ENCODE results near the gene SOS1. TPM values are rescaled to one million over a fixed set of nuclear protein-coding genes. Genes with fewer than 3 reads are reported as not detected.
A peak's percentile ranks its signal among the peaks of the same experiment; 100 is the strongest.
"Not testable (repeated sequence)": the region's sequence is repeated elsewhere in the genome, so short reads cannot be mapped to it uniquely, and the experiment has no call there.

The SOS1 gene
- total RNA-seq, 1 donor from 2014 or later, result 39.0 TPM

DNA sequence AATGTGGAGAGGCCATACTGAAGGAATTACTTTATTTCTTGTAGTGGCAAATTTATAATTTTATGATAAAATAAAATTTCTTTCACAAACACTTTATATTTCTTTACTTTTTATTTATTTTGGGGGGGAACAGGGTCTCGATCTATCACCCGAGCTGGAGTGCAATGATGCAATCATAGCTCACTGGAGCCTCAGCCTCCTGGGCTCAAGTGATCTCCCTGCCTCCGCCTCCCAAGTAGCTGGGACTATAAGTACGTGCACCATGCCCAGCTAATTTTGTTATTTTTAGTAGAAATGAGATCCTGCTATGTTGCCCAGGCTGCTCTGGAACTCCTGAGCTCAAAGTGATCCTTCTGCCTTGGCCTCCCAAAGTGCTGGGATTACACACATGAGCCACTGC, 59.6 kb downstream of the SOS1 start:
- no peaks in the 10 kb centered on the region for H3K36me3 Mint-ChIP-seq (ENCODE audit: unreplicated experiment)
- H3K27ac Mint-ChIP-seq (ENCODE audit: unreplicated experiment), result no peak overlapping the region
- H3K9me3 Mint-ChIP-seq (ENCODE audit: unreplicated experiment), result no peaks in the 10 kb centered on the region
- no peak overlapping the region for H3K4me3 Mint-ChIP-seq (ENCODE audit: unreplicated experiment)
- H3K4me1 Mint-ChIP-seq (ENCODE audit: low read depth, unreplicated experiment), result no peaks in the 10 kb centered on the region
- DNase-seq, result no peak
- TF ChIP-seq, protein P1, sequence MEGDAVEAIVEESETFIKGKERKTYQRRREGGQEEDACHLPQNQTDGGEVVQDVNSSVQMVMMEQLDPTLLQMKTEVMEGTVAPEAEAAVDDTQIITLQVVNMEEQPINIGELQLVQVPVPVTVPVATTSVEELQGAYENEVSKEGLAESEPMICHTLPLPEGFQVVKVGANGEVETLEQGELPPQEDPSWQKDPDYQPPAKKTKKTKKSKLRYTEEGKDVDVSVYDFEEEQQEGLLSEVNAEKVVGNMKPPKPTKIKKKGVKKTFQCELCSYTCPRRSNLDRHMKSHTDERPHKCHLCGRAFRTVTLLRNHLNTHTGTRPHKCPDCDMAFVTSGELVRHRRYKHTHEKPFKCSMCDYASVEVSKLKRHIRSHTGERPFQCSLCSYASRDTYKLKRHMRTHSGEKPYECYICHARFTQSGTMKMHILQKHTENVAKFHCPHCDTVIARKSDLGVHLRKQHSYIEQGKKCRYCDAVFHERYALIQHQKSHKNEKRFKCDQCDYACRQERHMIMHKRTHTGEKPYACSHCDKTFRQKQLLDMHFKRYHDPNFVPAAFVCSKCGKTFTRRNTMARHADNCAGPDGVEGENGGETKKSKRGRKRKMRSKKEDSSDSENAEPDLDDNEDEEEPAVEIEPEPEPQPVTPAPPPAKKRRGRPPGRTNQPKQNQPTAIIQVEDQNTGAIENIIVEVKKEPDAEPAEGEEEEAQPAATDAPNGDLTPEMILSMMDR (IDR thresholded peaks at IDR 0.05; ENCODE audit: partially characterized antibody, unreplicated experiment), result no peak
- no peaks in the 10 kb centered on the region for H3K27me3 Mint-ChIP-seq (ENCODE audit: unreplicated experiment)

DNA sequence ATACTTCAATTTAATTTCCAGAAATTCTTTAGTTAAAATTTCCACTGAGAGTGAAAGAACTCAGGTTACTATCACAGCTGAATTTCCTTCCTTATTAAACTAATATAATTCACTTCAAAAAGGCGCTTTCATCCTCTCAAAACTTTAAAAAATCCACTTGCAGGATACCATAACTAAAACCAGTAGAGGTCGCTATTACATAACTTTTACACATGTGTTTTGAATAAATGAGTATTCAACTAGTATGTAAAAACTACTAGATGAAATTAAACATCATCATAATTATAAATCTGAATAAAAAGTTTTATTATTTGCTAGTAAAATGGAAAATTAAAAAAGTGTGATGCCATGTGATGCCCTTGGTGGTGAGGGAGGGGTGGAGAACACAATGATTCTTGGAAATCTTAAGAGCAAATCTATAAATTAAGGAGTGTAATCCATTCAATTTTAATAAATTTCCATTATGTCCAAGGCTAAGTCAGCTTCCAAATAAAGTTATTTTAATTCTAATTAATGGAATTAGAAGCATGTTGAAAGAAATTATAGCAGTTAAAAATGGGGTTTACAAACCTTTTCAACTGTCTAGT, 61.4 kb downstream of the SOS1 start:
- Mint-ChIP-seq H3K4me1 (ENCODE audit: low read depth, unreplicated experiment) (no peaks in the 10 kb centered on the region), H3K27ac (ENCODE audit: unreplicated experiment) (no peak overlapping the region), H3K36me3 (ENCODE audit: unreplicated experiment) (no peaks in the 10 kb centered on the region), H3K27me3 (ENCODE audit: unreplicated experiment) (no peaks in the 10 kb centered on the region), H3K9me3 (ENCODE audit: unreplicated experiment) (no peaks in the 10 kb centered on the region), H3K4me3 (ENCODE audit: unreplicated experiment) (no peak overlapping the region)
- no peak for DNase-seq
- TF ChIP-seq, protein P1 (IDR thresholded peaks at IDR 0.05; ENCODE audit: partially characterized antibody, unreplicated experiment), result peak; percentile 78

DNA sequence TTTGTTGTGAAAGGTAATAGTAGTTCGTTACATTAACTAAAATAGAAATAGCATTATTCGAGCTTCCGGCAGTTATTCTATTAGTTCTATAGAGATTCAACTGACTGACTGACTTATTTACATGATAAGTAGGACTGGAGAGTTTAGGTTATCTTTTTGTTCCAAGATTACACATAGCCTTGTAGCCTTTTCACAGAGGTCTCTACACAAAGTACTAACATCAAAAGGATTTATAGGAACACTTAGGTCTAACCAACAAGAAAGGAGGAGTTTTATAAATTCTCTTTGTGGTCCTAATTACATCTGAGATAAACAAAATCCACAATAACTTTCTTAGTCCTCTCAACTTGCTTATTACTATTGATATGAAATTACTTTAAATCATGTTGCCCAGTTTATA, 62.8 kb downstream of the SOS1 start:
- TF ChIP-seq, protein P1 (IDR thresholded peaks at IDR 0.05; ENCODE audit: partially characterized antibody, unreplicated experiment), result no peak

DNA sequence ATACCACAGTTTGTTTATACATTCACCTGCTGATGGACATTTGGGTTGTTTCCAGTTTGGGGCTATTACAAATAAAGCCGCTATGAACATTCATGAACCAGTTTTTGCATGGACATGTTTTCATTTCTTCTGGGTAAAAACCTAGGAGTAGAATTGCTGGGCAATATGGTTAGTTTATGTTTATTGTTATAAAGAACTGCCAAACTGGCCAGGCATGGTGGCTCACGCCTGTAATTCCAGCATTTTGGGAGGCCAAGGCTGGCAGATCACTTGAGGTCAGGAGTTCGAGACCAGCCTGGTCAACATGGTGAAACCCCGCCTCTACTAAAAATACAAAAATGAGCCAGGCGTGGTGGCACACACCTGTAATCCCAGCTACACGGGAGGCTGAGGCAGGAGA, 68.2 kb downstream of the SOS1 start:
- H3K27me3 Mint-ChIP-seq (ENCODE audit: unreplicated experiment), result not testable (repeated sequence)

More for the DNA sequence above, 62.8 kb downstream of the SOS1 start:
- Mint-ChIP-seq H3K4me3 (ENCODE audit: unreplicated experiment) (no peak overlapping the region), H3K36me3 (ENCODE audit: unreplicated experiment) (no peaks in the 10 kb centered on the region), H3K27me3 (ENCODE audit: unreplicated experiment) (no peaks in the 10 kb centered on the region), H3K27ac (ENCODE audit: unreplicated experiment) (no peak overlapping the region), H3K9me3 (ENCODE audit: unreplicated experiment) (no peaks in the 10 kb centered on the region), H3K4me1 (ENCODE audit: low read depth, unreplicated experiment) (no peaks in the 10 kb centered on the region)
- no peak for DNase-seq

DNA sequence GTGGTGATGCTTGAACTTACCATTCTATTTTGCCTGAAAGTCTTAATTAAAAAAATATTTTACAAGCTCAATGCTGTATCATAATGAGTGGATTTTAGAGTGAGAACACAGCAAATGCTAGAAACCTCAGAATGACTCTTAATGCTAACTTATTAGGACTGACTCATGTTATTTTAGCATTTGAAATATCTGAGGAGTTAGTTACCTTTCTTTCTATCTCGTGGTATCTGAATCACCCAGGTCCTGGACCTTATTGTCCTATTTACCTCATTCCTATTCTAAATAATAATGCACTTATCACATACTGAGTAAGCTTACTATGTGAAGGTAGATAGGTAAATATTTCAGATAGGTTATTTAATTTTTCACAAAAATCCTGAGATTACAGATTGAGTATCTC, 70.7 kb downstream of the SOS1 start:
- no peaks in the 10 kb centered on the region for H3K27me3 Mint-ChIP-seq (ENCODE audit: unreplicated experiment)
- H3K36me3 Mint-ChIP-seq (ENCODE audit: unreplicated experiment), result no peaks in the 10 kb centered on the region
- TF ChIP-seq, protein P1 (IDR thresholded peaks at IDR 0.05; ENCODE audit: partially characterized antibody, unreplicated experiment), result no peak
- no peak overlapping the region for H3K27ac Mint-ChIP-seq (ENCODE audit: unreplicated experiment)
- no peak overlapping the region for H3K4me3 Mint-ChIP-seq (ENCODE audit: unreplicated experiment)
- no peak for DNase-seq
- no peaks in the 10 kb centered on the region for H3K4me1 Mint-ChIP-seq (ENCODE audit: low read depth, unreplicated experiment)
- no peaks in the 10 kb centered on the region for H3K9me3 Mint-ChIP-seq (ENCODE audit: unreplicated experiment)

More for the DNA sequence above, 68.2 kb downstream of the SOS1 start:
- not testable (repeated sequence) for H3K27ac Mint-ChIP-seq (ENCODE audit: unreplicated experiment); H3K9me3 Mint-ChIP-seq (ENCODE audit: unreplicated experiment); H3K36me3 Mint-ChIP-seq (ENCODE audit: unreplicated experiment); H3K4me1 Mint-ChIP-seq (ENCODE audit: low read depth, unreplicated experiment); DNase-seq; H3K4me3 Mint-ChIP-seq (ENCODE audit: unreplicated experiment)

Measured in glutamatergic neuron (in vitro differentiated cells).